HG02884 (cell line): ENCODE results near the gene NCAM1.

ENCODE experiments used
- ATAC-seq: cut with Tn5 transposase; IDR thresholded peaks from one replicate; pipeline ENCODE4 v1.9.1; 2021; ENCODE audit warnings: mild to moderate bottlenecking, moderate library complexity; ENCODE audit not compliant: unreplicated experiment

NCAM1 gene

GRCh38 chr11:113247221-113247620 lies 286.0 kb downstream of the NCAM1 start:
- ATAC-seq: no peak

GRCh38 chr11:113247966-113248365 lies 286.7 kb downstream of the NCAM1 start:
- no peak for ATAC-seq

- ATAC-seq: no peak
These were observed 287.7 kb downstream of the NCAM1 start for GRCh38 chr11:113248702-113249490.

- ATAC-seq: no peak
These were observed 288.2 kb downstream of the NCAM1 start for GRCh38 chr11:113249491-113249763.

- ATAC-seq: no peak
These were observed 288.6 kb downstream of the NCAM1 start for GRCh38 chr11:113249786-113250185.

GRCh38 chr11:113251281-113251680 lies 290.1 kb downstream of the NCAM1 start:
- no peak for ATAC-seq

GRCh38 chr11:113253406-113253805 lies 292.2 kb downstream of the NCAM1 start:
- ATAC-seq: no peak

GRCh38 chr11:113255096-113255495 lies 293.9 kb downstream of the NCAM1 start:
- ATAC-seq: no peak

GRCh38 chr11:113255741-113256140 lies 294.5 kb downstream of the NCAM1 start:
- no peak for ATAC-seq

- ATAC-seq: no peak
These were observed 295.4 kb downstream of the NCAM1 start for GRCh38 chr11:113256431-113257202.

- no peak for ATAC-seq
These were observed 298.8 kb downstream of the NCAM1 start for GRCh38 chr11:113260096-113260425.

GRCh38 chr11:113260541-113260940 lies 299.3 kb downstream of the NCAM1 start:
- ATAC-seq: no peak

- ATAC-seq: no peak
These were observed 300.7 kb downstream of the NCAM1 start for GRCh38 chr11:113261709-113262475.

- ATAC-seq: no peak
These were observed 301.4 kb downstream of the NCAM1 start for GRCh38 chr11:113262594-113262993.

GRCh38 chr11:113263458-113264259 lies 302.4 kb downstream of the NCAM1 start:
- no peak for ATAC-seq

GRCh38 chr11:113265362-113265761 lies 304.1 kb downstream of the NCAM1 start:
- no peak for ATAC-seq

- no peak for ATAC-seq
These were observed 306.3 kb downstream of the NCAM1 start for GRCh38 chr11:113267493-113267892.

- no peak for ATAC-seq
These were observed 307.9 kb downstream of the NCAM1 start for GRCh38 chr11:113269096-113269495.

- ATAC-seq: no peak
These were observed 308.4 kb downstream of the NCAM1 start for GRCh38 chr11:113269636-113270035.

GRCh38 chr11:113270080-113270479 lies 308.9 kb downstream of the NCAM1 start:
- ATAC-seq: no peak
